Activated CD8-positive, alpha-beta memory T cell treated with anti-CD3 and anti-CD28 coated beads, Interleukin-2, amount 50 U/mL, for 1 hour (primary cell): ENCODE results near the gene LIPH.
"Not testable (repeated sequence)": the region's sequence is repeated elsewhere in the genome, so short reads cannot be mapped to it uniquely, and the experiment has no call there.

ENCODE experiments used
- DNase-seq: peaks from one replicate; pipeline ENCODE4 v3.0.0-alpha.2; 2020; ENCODE audit errors: extremely low read depth

The LIPH gene

DNA sequence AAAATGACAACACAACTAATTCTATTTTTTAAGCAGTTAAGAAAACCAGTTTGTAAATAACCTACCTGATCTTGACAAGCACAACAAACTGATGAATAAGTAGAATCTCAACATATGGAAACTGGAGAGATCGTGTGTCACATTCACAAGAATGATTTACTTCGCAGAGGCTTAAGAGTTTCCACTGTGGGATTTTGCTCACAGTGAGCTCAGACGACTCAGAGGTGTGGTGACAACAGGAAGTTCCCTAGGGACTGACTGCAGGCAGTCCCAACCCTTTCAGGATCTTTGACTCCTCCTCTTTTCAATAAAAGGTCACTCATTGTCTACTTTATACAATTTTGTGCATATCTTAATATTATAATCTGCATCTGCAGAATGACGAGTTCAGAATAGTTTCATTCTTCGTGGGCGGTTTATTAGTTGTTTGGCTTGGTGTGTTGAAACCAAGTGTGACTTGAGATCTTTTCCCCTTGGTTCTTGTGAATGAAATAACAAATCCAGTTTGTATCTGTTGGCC is at the start of gene LIPH:
LIPH (minus strand) TSS at position 231 of the 520 bp plus-strand sequence; CDS start at position 114, 117 bp downstream.
- DNase-seq: no peak

DNA sequence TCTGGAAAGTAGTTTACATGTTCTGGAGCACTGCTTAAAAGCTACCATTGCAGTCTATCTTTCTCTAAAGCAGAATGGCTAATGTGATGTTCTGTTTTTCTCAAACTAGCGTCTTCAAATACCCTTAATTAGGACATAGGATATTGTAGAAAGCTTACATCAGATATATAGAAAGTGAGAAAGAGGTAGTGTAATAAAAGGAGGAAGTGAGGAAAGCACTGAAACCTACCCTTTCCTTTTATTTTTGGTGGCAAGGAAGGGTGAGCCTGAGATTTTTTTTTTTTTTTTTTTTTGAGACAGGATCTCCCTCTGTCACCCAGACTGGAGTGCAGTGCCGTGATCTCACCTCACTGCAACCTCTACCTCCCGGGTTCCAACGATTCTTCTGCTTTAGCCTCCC is 43.1 kb upstream of the LIPH start:
- no peak for DNase-seq

DNA sequence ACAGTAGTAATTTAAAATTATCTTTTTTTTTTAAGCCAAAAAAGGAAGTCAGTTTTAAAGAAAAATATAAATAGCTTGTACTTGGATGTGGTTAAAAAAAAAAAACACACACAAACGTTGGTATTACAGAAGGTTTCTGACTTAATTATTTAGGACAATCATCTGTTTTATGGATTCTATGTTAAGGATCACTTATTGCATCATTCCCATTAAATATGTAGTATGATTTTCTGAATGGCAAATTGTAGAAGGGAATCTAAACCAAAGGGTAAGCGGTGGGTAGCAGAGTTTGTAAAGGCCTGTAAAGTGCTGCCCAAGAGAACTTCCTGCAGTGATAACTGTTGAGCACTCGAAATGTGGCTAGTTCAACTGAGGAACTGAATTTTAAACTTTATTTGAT is 41.7 kb upstream of the LIPH start:
- no peak for DNase-seq

DNA sequence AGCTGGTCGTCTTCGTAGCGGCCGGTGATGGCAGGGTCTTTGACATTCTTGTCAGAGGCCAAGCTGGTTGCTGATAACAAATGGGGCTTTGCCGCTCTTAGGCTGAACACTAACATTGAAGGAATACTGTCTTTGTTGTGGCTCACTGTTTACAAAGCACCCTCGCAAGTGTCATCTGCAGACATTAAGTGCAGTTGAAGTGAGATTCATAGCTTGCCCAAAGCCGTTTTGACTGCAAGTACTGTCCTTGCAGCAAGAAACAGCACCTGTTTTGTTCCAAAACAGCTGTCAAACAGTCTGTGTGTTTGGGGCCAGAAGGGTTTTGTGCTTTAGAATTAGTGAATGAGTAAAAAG is 34.3 kb upstream of the LIPH start:
- DNase-seq: no peak

DNA sequence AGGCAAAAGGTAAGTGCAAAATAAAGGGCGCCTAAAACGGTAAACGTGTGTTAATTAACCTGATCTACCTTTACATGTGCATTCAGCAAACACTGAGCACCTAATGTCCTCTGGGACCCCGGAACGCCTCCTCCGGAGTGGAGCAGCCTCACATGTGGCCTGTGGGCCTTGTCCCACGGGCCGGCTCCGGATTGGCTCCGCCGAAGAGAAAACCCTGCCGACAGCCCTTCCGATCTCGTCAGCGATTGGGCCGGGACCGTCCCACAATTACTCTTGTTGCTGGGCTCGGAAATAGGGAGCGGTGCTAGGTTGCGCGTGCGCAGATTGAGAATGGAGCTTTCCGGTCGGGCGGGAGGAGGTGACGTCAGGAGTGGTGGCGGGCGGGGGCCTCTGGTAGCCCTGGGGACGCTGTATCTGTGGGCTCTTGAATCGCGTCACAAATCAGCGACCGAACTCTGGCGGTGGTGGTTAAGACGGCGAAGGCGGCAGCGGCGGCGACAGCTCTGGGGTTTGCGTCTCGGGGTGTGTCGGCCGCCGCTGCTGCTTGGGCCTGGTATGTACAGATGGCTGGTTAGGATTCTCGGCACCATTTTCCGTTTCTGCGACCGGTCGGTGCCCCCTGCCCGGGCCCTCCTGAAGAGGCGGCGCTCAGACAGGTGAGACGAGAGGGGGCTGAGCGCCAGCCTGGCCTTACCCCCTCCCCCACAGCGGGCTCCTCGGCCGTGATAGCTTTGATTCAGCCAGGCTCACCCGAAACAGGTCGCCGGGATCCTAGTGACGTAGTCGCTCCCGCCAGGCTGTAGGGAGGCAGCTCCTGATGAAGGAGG is 33.7 kb upstream of the LIPH start, which contains the start of gene SENP2:
SENP2 (plus strand) TSS at position 437 of the 827 bp plus-strand sequence; CDS start at position 556, 119 bp downstream.
- peak; percentile 99 for DNase-seq

DNA sequence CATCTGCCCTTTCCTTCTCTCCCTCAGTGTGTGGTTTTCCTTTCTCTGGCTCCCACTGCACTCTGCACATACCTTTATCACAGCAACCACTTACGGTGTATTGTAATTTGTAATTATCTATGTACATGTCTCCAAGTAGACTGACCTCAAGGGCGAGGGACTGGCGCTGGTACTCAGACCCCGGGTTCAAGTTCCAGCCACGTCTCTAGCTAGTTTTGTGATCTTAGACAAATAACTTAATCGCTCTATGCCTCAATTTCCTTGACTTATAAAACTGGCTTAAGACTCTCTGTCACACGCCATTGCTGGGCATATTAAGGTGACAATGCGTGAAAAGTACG is 33.1 kb upstream of the LIPH start:
- no peak for DNase-seq

DNA sequence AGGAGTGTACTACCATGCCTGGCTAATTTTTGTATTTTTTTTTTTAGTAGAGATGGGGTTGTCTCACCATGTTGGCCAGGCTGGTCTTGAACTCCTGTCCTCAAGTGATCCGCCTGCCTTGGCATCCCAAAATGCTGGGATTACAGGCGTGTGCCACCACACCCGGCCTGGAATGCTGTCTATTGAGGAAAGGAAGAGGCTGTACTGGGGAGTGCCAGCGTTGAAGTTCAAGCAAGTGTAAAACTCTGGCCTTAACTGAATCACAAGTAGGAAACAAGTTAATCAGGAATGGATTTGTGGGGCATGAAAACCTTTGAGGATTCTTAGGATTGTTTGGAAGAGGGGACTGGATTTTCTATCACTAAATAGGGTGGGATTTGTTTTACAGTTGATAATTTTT is 32.3 kb upstream of the LIPH start:
- DNase-seq: no peak

DNA sequence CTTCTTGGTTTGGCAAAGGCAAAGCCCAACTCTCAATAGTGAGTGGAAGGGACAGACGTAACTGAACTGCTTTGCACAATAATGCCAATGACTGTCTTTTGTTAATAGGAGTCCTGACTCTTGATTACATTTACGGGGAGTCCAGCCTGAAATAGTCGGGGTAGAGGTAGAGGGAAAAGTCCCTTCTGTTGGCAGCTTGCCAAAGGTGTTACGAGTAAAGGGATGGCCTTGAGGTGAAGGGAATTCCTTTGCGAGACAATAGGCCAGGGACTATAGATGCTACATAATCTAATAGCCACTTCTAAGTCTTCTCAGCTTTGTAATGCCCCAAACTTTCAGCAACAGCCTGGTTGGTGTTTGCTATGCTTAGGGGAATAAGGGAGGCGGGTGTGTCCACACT is 31.5 kb upstream of the LIPH start:
- DNase-seq: no peak

DNA sequence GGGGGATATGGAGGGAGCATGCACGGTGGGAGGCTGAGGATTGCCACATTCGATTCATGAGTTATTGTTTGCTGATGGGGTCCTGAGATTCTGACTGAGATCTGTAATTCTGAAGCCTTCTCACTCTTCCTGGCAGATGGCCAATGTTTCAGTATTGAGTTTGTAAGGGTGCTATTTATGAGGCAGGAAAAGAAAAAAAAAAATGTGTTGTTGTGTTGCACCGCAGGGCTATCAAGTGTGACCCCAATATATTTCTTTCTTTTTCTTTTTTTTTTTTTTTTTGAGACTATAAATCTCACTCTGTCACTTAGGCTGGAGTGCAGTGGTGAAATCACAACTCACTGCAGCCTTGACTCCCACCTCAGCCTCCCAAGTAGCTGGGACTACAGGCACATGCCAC is 30.5 kb upstream of the LIPH start:
- no peak for DNase-seq

DNA sequence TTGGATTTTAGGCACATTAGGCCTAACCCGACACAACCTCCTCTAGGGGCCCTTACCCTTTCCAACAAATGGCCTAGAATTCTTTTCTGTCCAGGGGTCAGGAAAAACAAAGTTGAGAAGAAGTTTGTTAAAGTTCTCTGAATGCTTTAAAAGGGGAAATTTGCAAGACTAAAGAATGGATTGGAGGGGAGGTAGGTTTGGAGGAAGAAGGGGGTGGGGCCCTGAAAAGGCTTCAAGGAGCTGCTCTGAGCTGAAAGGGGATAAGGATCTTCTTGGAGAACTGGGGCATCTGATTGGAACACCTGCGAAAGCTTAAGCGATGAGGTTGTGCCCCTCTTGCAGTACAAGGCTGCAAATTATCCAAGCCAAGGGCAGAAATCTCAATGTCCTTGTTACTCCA is 29.8 kb upstream of the LIPH start:
- DNase-seq: no peak

DNA sequence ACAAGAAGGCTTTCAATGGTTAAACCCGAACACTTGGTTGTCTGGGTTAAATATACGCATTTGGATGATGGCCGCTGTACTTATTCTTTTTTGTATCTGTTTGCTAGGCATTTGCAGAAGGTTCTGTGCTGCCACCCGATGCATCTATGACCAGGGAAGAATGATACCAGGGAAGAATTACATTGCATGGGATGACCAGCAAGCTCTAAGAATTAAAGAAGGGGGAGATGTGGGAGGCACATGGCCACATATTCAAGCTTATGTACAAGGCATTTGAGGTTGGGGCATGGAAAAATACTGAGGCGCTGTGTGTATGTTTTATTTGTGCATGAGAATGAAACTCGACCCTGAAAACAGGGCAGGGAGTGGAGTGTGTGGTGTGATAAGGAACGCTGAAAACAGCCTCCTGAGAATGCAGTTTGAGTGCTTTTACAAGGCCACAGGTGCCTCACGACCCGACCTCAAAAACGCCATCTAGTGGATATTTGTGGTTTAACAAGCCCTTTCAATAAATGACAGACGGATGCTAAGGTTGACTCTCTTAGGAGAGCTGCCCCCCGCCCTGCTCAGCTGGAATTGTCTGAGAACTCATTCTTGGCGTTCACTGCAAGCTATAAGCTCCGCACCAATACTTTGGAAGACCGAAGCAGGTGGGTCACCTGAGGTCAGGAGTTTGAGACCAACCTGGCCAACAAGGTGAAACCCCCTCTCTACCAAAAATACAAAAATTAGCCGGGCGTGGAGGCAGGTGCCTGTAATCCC is 22.9 kb upstream of the LIPH start:
- DNase-seq: not testable (repeated sequence)

DNA sequence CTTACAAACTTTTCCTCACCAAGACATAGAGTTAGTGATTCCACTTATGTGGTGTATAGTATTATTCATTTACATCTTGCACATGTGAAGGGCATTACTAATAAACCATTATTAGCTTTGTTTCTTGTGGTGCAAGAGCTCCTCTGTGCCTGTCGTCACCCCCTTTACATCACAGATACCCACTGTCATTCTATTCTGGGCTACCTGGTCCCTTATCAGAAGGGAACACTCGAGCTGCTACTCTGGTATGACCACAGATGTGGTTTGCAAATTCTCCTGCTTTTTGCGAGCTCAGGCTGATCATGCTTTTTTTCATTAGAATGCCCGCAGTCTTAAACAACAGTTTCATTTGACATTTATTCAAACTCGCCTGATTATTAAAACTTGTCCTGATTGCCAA is 19.8 kb upstream of the LIPH start:
- DNase-seq: no peak

DNA sequence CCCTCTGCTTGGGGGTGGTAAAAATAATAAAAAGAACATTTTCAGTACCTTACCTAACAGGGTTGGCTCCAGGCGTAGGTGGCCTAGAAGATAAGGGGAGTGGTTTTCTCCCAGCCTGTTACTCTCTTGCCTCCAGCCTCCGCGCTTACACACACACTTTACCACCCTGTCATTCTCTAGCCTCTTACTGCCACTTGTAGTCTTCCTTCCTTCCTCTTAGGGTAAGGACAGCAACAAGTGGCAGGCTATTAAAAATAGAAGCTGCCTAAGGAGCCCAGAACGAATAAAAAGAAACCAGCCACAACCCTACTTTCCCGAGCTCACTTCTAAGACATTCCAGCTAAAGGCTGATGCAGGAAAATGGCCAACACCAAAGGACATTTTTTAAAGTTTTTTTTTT is 9.6 kb upstream of the LIPH start:
- no peak for DNase-seq

DNA sequence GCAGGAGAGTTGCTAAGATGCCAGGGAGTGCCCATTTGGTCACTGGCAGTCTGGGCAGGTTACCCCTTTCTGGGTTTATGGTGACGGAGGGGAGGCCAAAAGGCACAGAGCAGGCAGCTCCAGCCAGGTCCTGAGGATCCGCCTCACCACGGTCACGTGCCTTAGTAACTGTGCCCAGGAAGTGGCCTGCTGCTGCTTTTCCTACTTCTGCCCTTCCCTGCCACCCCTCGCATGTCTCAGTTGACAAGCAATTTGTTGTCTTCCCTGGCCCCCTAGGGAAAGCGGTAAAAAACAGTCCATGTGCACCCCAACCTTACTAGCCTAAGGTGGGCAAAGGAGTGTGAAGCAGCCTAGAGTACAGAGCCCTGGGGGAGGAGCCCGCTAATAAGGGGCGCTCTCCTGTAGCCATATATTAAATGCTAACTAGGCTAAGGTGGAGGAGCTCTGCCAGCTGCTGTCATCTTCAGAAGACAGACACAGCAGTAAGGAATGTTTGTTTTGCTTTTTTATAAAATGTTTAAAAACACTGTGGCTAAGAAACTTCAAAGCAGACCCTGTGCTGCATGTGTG is 9.1 kb upstream of the LIPH start:
- DNase-seq: no peak

DNA sequence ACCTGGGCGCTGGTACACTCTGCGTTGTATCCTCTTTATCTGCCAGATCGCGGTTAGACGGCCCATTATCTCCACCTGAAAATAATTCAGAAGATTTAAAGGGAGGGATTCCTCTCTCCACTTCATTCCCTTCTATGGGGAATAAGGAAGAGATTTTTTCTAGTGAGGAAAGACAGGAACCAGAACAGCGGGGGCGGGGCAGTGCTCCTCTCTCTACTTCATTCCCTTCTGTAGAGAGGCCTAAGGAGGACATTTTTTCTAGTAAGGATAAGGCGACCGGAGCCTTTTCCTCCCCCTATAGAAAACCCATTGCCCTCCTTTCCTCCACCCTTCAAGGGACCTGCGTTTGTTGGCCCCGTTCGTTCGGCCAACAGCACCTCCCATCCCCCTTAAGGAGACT is 8.3 kb upstream of the LIPH start:
- DNase-seq: no peak

DNA sequence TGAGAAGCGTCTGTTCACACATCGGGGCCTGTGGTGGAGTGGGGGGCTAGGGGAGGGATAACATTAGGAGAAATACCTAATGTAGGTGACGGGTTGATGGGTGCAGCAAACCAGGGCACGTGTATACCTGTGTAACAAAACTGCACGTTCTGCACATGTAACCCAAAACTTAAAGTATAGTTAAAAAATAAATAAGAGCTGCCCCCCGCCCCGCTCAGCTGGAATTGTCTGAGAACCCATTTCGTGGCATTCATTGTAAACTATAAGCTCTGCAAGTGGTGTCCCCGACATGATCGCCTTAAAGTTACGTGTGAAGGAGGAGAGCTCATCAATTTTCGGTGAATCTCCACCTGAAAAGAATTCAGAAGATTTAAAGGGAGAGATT is 7.3 kb upstream of the LIPH start:
- DNase-seq: no peak

DNA sequence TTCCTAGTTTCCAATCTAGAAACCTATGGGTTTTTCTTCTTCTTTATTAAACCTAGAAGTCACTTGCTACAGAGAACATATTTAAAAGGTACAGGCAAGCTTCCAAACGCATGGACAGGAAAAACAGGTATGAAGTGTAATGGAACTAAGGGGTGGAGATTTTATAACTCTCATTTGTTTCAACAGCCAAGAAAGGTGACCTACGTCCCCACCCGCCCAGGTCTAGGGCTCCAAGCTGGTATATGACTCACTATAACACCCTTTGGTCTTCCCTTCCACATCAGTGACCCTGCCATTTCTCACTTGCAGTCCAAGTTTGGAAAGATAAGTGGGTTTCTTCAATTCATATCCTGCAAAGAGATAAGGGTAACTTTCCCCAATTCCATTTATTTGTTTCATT is 6.0 kb upstream of the LIPH start:
- DNase-seq: no peak

DNA sequence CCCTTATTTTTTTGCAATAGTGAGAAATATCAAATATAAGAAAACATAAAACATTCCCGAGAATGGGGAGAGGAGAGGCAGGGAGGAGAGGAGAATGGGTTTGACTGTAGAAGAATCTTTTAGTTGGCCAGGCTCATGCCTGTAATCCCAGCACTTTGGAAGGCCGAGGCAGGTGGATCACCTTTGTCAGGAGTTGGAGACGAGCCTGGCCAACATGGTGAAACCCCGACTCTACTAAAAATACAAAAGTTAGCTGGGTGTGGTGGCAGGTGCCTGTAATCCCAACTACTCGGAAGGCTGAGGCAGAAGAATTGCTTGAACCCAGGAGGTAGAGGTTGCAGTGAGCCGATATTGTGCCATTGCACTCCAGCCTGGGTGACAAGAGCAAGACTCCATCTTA is 4.3 kb upstream of the LIPH start:
- DNase-seq: not testable (repeated sequence)

DNA sequence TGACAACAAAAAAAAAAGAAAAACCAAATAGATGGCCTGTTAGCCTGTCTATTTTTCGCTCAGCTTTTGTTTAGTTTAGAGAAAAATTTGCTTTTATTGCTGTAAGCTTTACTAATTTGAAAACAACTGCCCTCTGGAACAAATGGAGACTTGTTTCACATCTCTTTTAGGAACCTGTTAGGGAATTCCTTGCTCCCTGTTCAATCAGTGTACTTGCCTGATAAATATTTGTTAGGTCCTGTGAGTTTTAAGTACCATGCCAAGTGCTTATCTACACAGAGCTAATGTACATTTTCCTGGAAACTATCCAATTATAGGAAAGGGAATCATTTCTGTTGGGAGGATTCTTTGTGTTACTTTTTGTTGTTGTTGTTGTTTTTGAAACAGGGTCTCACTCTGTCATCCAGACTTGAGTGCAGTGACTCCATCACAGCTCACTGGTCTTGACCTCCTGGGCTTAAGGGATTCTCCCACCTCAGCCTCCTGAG is 3.5 kb upstream of the LIPH start:
- no peak for DNase-seq

DNA sequence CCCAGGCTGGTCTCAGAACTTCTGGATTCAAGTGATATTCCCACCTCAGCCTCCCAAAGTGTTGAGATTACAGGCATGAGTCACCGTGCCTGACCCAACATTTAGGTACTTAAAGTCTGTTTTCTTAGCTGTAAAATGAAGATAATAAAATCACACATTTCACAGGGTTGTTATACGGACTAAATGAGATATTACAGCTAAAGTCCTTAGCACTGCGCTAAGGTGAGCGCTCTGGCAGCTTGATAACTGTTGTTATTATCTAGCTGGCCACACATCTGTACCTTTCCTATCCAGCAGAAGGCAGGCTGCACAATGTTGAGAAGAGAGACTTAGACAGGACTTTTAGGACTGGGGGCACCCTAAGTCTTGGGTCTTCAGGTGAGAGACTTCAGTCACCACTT is 2.7 kb upstream of the LIPH start:
- DNase-seq: no peak

DNA sequence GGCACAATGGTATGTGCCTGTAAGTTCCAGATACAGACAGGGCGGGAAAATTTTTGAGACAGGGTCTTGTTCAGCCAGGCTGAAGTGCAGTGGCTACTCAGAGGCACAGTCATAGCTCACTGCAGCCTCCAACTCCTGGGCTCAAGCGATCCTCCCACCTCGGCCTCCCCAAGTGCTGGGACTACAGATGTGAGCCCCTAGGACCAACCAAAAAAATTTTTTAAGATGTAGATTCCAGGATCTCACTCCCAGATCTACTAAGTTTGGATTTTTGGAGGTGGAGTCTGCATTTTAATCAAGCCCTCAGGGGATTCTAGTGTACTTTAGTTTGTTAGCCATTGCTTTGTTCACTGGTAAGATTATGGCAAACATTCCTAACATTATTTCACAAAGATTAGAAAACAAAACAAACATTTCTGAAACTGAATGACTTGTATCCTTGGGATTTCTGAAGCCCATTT is 2.7 kb downstream of the LIPH start:
- no peak for DNase-seq

DNA sequence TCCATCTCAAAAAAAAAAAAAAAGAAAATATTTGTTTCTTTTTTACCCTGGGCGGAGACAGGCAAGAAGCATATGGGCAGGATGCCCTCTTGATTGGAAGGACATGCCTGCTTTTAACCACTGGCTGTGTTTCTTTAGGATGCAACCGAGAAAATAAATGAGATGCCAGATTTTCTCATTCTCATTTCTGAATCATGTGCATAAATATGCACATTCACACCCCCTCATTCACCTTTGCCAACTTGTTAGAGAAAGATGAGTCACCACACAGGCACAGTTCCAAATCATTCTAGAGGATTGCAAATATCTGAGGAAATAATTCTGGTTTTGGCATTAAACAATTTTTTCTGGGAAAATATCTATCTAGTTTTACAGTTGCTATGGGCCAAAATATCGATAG is 3.3 kb downstream of the LIPH start:
- no peak for DNase-seq

DNA sequence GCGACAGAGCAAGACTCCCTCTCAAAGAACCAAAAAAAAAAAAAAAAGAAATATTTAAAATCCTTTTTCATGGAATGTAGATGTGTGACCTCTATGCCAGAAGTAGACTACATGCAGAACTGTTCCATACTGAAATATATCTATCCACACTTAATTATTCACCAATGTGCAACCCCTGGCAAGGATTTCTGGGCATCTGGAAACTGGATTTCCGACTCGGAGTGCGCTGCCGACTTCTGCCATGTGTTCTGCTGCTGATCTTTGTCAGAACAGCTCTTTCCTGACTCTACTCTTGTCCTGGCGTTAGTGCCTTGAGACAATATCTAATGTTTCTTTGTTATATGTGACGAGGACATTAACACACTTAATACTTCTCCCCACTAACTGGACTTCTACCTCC is 11.7 kb downstream of the LIPH start:
- no peak for DNase-seq
